Measurements from ENCODE around the gene CEP72. TPM values are rescaled to one million over a fixed set of nuclear protein-coding genes. Genes with fewer than 3 reads are reported as not detected.
"Not testable (repeated sequence)": the region's sequence is repeated elsewhere in the genome, so short reads cannot be mapped to it uniquely, and the experiment has no call there.

CEP72 gene
- total RNA-seq, 1 donor from 2014 or later, result 3.2 TPM

DNA sequence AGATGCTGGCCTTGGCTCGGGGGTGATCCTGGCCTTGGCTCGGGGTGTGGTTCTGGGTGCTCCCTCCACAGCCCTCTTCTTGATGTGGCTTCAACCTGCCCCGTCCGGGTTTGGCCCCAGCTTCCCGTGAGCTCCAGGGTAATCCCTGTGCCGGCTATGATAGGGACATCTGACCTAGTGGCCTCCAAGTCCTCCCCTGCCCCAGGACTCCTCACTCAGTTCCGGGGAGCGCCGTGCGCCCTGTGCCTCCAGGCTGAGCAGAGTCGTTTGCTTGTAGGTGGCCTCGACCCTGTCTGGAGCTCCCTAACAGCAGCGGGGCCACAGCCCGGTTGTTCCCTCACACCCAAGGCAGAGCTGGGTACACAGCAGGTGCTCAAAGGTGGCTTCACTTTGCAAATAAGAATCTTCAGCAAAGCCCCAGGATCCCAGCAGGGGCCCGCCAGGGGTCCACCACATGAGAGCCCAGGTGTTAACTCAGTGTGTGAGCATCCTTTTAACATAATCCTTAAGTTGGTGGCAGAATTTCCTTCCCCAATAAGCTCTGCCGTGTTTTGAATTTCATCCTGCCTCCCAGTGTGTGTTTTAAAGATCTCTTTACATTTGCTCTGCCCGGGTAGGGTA lies 32.3 kb upstream of the CEP72 start:
- no peak for DNase-seq (ENCODE audit: low read depth, low spot score)

- DNase-seq (ENCODE audit: low read depth, low spot score), result no peak
These were observed 31.7 kb upstream of the CEP72 start for GRCh38 chr5:580436-580835.

DNA sequence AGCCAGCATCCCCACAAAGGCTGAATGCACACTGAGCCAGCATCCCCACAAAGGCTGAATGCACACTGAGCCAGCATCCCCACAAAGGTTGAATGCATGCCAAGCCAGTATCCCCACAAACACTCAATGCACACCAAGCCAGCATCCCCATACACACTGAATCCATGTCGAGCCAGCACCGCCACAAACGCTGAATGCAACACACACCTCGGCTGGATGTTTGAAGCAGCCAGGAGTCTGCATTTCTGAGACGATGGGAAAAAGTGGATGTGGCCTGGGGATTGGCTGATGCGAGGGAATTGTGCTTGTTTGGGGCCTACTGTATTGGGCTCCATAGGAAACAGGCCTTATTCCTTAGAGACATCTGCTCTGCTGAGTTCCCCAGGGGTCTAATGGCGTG lies 30.9 kb upstream of the CEP72 start:
- DNase-seq (ENCODE audit: low read depth, low spot score), result no peak

DNA sequence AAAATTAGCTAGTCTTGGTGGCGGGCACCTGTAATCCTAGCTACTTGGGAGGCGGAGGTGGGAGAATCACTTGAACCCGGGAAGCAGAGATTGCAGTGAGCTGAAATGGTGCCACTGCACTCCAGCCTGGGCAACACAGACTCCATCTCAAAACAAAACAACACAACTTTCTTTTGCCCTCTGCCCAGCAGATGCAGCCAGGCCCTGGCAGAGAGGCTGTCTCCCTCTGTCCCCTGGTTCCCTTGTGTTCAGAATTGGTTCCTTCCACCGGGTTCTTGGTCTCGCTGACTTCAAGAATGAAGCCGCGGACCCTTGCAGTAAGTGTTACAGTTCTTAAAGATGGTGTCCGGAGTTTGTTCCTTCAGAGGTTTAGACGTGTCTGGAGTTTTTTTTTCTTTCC lies 30.2 kb upstream of the CEP72 start:
- no peak for DNase-seq (ENCODE audit: low read depth, low spot score)

DNA sequence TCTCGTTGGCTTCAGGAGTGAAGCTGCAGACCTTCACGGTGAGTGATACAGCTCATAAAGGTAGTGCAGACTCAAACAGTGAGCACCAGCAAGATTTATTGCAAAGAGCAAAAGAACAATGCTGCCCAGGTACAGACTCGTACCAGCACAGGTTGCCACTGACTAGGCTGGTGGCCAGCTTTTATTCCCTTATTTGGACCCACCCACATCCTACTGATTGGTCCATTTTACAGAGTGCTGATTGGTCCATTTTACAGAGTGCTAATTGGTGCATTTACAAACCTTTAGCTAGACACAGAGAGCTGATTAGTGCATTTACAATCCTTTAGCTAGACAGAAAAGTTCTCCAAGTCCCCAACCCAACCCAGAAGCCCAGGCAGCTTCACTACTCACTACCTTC lies 29.7 kb upstream of the CEP72 start:
- not testable (repeated sequence) for DNase-seq (ENCODE audit: low read depth, low spot score)

- DNase-seq (ENCODE audit: low read depth, low spot score), result no peak
These were observed 29.1 kb upstream of the CEP72 start for GRCh38 chr5:582936-583635.

DNA sequence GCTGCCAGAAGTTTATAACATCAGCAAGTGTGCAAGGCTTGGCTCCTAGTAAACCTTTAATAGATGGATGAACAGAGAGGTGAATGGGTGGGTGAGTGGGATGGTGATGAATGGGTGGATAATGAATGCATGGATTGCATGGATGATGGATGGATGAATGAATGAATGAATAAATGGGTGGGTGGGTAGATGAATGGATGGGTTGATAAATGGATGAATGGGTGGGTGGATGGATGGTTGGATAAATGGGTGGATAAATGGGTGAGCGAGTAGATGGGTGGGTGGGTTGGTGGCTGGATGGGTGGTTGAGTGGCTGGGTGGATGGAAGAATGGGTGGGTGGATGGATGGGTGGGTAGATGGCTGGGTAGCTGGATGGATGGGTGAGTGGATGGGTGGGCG lies 28.5 kb upstream of the CEP72 start:
- no peak for DNase-seq (ENCODE audit: low read depth, low spot score)

DNA sequence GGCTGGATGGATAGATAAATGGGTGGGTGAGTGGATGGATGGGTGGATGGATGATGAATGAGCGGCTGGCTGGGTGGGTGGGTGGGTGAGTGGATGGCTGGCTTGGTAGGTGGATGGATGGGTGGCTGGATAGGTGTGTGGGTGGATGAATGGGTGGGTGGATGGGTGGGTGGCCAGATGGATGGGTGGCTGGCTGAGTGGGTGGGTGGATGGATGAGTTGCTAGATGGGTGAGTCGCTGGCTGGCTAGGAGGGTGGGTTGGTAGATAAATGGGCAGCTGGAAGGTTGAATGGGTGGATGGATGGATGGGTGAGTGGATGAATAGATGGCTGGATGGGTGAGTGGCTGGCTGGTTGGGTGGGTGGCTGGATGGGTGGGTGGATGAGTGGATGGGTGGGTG lies 27.9 kb upstream of the CEP72 start:
- no peak for DNase-seq (ENCODE audit: low read depth, low spot score)

- no peak for DNase-seq (ENCODE audit: low read depth, low spot score)
These were observed 27.3 kb upstream of the CEP72 start for GRCh38 chr5:584846-585245.

DNA sequence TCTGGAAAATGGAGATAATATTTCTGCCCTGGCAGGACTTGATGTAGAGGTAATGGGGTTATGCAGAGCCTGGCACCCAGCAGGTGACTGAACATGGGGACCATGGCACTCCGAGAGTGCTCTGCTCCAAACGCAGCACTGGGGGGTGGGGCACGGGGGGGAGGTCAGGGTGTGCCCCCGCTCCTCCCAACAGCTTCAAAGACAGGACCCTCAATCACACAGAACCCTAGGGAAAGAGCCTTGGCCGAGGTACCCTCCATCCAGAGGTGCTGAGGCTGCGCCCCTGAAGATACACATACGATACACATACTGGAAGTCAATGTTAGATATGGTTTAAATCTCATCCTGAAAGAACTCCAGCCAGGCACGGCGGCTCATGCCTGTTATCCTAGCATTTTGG lies 26.6 kb upstream of the CEP72 start:
- no peak for DNase-seq (ENCODE audit: low read depth, low spot score)

DNA sequence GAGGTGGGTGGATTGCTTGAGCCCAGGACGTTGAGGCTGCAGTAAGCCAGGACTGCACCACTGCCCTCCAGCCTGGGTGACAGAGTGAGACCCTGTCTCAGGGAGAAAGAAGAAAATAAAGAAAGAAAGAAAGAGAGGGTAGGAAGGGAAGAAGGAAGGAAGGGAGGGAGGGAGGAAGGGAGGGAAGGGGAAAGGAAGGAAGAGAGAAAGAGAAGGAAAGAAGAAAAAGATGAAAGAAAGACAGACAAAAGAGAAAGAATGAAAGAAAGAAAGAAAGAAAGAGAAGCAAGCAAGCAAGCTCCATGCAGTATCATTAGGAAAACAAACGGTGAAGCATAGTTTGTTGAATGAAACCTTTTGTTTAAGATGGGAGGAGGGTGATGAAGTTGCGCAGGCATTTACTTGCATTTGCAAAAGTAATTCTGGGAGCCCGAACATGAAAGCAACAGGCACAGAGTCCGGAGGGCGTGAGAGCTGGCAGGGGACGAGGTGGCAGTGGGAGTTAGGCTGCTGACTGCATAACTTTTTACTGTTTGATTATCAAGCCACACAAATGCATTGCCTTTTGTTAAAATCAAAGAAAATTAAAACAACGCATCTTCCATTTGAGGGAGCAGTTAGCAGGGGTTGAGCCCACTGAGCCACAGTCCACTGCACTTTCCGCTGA lies 26.0 kb upstream of the CEP72 start:
- no peak for DNase-seq (ENCODE audit: low read depth, low spot score)

GRCh38 chr5:586751-587285 lies 25.3 kb upstream of the CEP72 start:
- DNase-seq (ENCODE audit: low read depth, low spot score), result no peak

- DNase-seq (ENCODE audit: low read depth, low spot score), result no peak
These were observed 24.7 kb upstream of the CEP72 start for GRCh38 chr5:587403-587802.

GRCh38 chr5:588406-588995 lies 23.6 kb upstream of the CEP72 start:
- no peak for DNase-seq (ENCODE audit: low read depth, low spot score)

- DNase-seq (ENCODE audit: low read depth, low spot score), result no peak
These were observed 23.0 kb upstream of the CEP72 start for GRCh38 chr5:589173-589572.

DNA sequence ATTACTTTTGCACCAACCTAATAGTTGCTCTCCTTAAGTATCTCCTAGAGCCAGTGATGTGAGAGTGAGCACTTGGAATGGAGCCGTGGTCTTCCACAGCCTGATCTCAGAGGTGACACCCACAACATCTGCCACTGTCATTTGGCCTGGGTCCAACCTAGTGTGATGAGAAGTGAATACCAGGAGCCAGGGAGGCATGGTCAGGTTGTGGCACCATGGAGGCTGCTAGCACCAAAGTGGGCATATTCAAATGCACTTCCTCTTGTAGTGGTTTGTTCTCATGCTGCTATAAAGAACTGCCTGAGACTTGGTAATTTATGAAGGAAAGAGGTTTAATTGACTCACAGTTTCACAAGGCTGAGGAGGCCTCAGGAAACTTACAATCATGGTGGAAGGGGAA lies 22.6 kb upstream of the CEP72 start:
- no peak for DNase-seq (ENCODE audit: low read depth, low spot score)

- no peak for DNase-seq (ENCODE audit: low read depth, low spot score)
These were observed 21.8 kb upstream of the CEP72 start for GRCh38 chr5:590346-590745.

- no peak for DNase-seq (ENCODE audit: low read depth, low spot score)
These were observed 20.4 kb upstream of the CEP72 start for GRCh38 chr5:591746-592145.

- no peak for DNase-seq (ENCODE audit: low read depth, low spot score)
These were observed 20.0 kb upstream of the CEP72 start for GRCh38 chr5:592158-592557.

- DNase-seq (ENCODE audit: low read depth, low spot score), result no peak
These were observed 18.6 kb upstream of the CEP72 start for GRCh38 chr5:593511-593910.

- DNase-seq (ENCODE audit: low read depth, low spot score), result no peak
These were observed 17.8 kb upstream of the CEP72 start for GRCh38 chr5:594226-594860.
